ENCODE measurements around the gene GTPBP4.

Gene GTPBP4

GRCh38 chr10:958106-958505 lies 30.1 kb upstream of the GTPBP4 start:
- TF ChIP-seq ZNF274 (IDR thresholded peaks at IDR 0.05; ENCODE audit: low read depth, low read length), result no peak
- H3K4me3 ChIP-seq (ENCODE audit: low read length), result no peak overlapping the region

- no peak overlapping the region for H3K4me3 ChIP-seq (ENCODE audit: low read length)
- no peak for TF ChIP-seq ZNF274 (IDR thresholded peaks at IDR 0.05; ENCODE audit: low read depth, low read length)
Measured at GRCh38 chr10:958856-959255, 29.4 kb upstream of the GTPBP4 start.

- TF ChIP-seq ZNF274 (IDR thresholded peaks at IDR 0.05; ENCODE audit: low read depth, low read length), result no peak
Measured at GRCh38 chr10:962342-962741, 25.9 kb upstream of the GTPBP4 start.

GRCh38 chr10:963186-963585 lies 25.0 kb upstream of the GTPBP4 start:
- TF ChIP-seq ZNF274 (IDR thresholded peaks at IDR 0.05; ENCODE audit: low read depth, low read length), result no peak
- H3K4me3 ChIP-seq (ENCODE audit: low read length), result no peak overlapping the region

More at GRCh38 chr10:962342-962741, 25.9 kb upstream of the GTPBP4 start:
- H3K4me3 ChIP-seq (ENCODE audit: low read length), result no peak overlapping the region

GRCh38 chr10:963655-964054 lies 24.6 kb upstream of the GTPBP4 start:
- H3K4me3 ChIP-seq (ENCODE audit: low read length), result no peak overlapping the region
- TF ChIP-seq ZNF274 (IDR thresholded peaks at IDR 0.05; ENCODE audit: low read depth, low read length), result no peak

GRCh38 chr10:964321-964987 lies 23.8 kb upstream of the GTPBP4 start:
- no peak overlapping the region for H3K4me3 ChIP-seq (ENCODE audit: low read length)
- no peak for TF ChIP-seq ZNF274 (IDR thresholded peaks at IDR 0.05; ENCODE audit: low read depth, low read length)

GRCh38 chr10:964988-965417 lies 23.2 kb upstream of the GTPBP4 start:
- no peak for TF ChIP-seq ZNF274 (IDR thresholded peaks at IDR 0.05; ENCODE audit: low read depth, low read length)
- no peak overlapping the region for H3K4me3 ChIP-seq (ENCODE audit: low read length)

GRCh38 chr10:966466-967235 lies 21.6 kb upstream of the GTPBP4 start:
- no peak overlapping the region for H3K4me3 ChIP-seq (ENCODE audit: low read length)
- no peak for TF ChIP-seq ZNF274 (IDR thresholded peaks at IDR 0.05; ENCODE audit: low read depth, low read length)

GRCh38 chr10:968546-969199 lies 19.6 kb upstream of the GTPBP4 start:
- H3K4me3 ChIP-seq (ENCODE audit: low read length), result no peak overlapping the region
- no peak for TF ChIP-seq ZNF274 (IDR thresholded peaks at IDR 0.05; ENCODE audit: low read depth, low read length)

- no peak for TF ChIP-seq ZNF274 (IDR thresholded peaks at IDR 0.05; ENCODE audit: low read depth, low read length)
- H3K4me3 ChIP-seq (ENCODE audit: low read length), result no peak overlapping the region
Measured at GRCh38 chr10:969473-970150, 18.6 kb upstream of the GTPBP4 start.

- TF ChIP-seq ZNF274 (IDR thresholded peaks at IDR 0.05; ENCODE audit: low read depth, low read length), result no peak
- H3K4me3 ChIP-seq (ENCODE audit: low read length), result no peak overlapping the region
Measured at GRCh38 chr10:970311-971149, 17.7 kb upstream of the GTPBP4 start.

GRCh38 chr10:971150-971542 lies 17.1 kb upstream of the GTPBP4 start:
- TF ChIP-seq ZNF274 (IDR thresholded peaks at IDR 0.05; ENCODE audit: low read depth, low read length), result no peak
- H3K4me3 ChIP-seq (ENCODE audit: low read length), result no peak overlapping the region

GRCh38 chr10:971613-972012 lies 16.6 kb upstream of the GTPBP4 start:
- TF ChIP-seq ZNF274 (IDR thresholded peaks at IDR 0.05; ENCODE audit: low read depth, low read length), result no peak
- H3K4me3 ChIP-seq (ENCODE audit: low read length), result no peak overlapping the region
